CD14-positive monocyte (primary cell): Measurements from ENCODE around the gene CDK7. TPM values are rescaled to one million over a fixed set of nuclear protein-coding genes. Genes with fewer than 3 reads are reported as not detected.

Experiments used
- DNase-seq, 3 donors: peaks; one replicate each; pipeline ENCODE4 v3.0.0-alpha.2; 2011 to 2022
- H2AFZ ChIP-seq: 2 replicates; pipeline ENCODE4 v1.6.0; 2012; ENCODE audit warnings: mild to moderate bottlenecking, low read depth, low read length, inconsistent platforms; ENCODE audit not compliant: insufficient read depth, poor library complexity, severe bottlenecking
- H3K27ac ChIP-seq, 2 donors: 1 replicate in 1 of 2; 2 replicates in 1 of 2; pipeline ENCODE4 v1.5.1; 2012 to 2013; ENCODE audit warnings: low read length in 2 of 2, control low read depth in 1 of 2, inconsistent platforms in 1 of 2, low read depth in 1 of 2, mild to moderate bottlenecking in 1 of 2
- H3K27me3 ChIP-seq, 2 donors: one replicate each; pipeline versions ENCODE4 v1.6.0 to v1.6.1; 2011 to 2013; ENCODE audit warnings: low read length in 2 of 2; ENCODE audit not compliant: control insufficient read depth in 2 of 2, insufficient read depth in 2 of 2
- H3K36me3 ChIP-seq, 2 donors: replicated peaks in 1 of 2; 1 replicate in 1 of 2; 2 replicates in 1 of 2; pipeline versions ENCODE4 v1.5.1 to v1.6.1; 2012 to 2013; ENCODE audit warnings: low read length in 2 of 2, control low read depth in 1 of 2, inconsistent platforms in 1 of 2, mild to moderate bottlenecking in 1 of 2; ENCODE audit not compliant: insufficient read depth in 2 of 2, control insufficient read depth in 1 of 2
- H3K4me1 ChIP-seq, 2 donors: 1 replicate in 1 of 2; 2 replicates in 1 of 2; pipeline versions ENCODE4 v1.5.1 to v1.6.1; 2012 to 2013; ENCODE audit warnings: low read length in 2 of 2, control low read depth in 1 of 2, inconsistent platforms in 1 of 2, mild to moderate bottlenecking in 1 of 2, moderate library complexity in 1 of 2; ENCODE audit not compliant: insufficient read depth in 2 of 2, control insufficient read depth in 1 of 2
- H3K4me2 ChIP-seq: replicated peaks from 2 replicates; pipeline ENCODE3; 2012; ENCODE audit warnings: low read length, moderate library complexity, mild to moderate bottlenecking; ENCODE audit not compliant: poor library complexity, severe bottlenecking; ENCODE audit errors: extremely low read depth
- H3K4me3 ChIP-seq, 3 experiments: fragments of 200-600 bp in 1 of 3; sonication (generic) in 1 of 3; replicated peaks in 1 of 3; 1 replicate in 2 of 3; 2 replicates in 1 of 3; pipeline ENCODE4 v1.5.1; 2011 to 2013; ENCODE audit warnings: low read length in 3 of 3, mild to moderate bottlenecking in 3 of 3, control low read depth in 2 of 3, low read depth in 2 of 3, inconsistent platforms in 1 of 3, moderate library complexity in 1 of 3
- H3K79me2 ChIP-seq: 2 replicates; pipeline ENCODE4 v1.6.0; 2012; ENCODE audit warnings: mild to moderate bottlenecking, control low read depth, inconsistent platforms, low read length, moderate library complexity; ENCODE audit not compliant: insufficient read depth
- H3K9ac ChIP-seq: 2 replicates; pipeline ENCODE4 v1.6.0; 2017; ENCODE audit warnings: low read length, mild to moderate bottlenecking; ENCODE audit not compliant: insufficient read depth, poor library complexity, severe bottlenecking
- H3K9me3 ChIP-seq, 2 donors: replicated peaks in 1 of 2; 1 replicate in 1 of 2; 2 replicates in 1 of 2; pipeline versions ENCODE4 v1.5.1 to v1.6.1; 2012 to 2013; ENCODE audit warnings: low read length in 2 of 2, control low read depth in 1 of 2; ENCODE audit not compliant: control insufficient read depth in 1 of 2, insufficient read depth in 1 of 2
- H4K20me1 ChIP-seq: 2 replicates; pipeline ENCODE4 v1.6.0; 2012; ENCODE audit warnings: mild to moderate bottlenecking, low read length, control low read depth, moderate library complexity; ENCODE audit not compliant: insufficient read depth
- H3K27ac Mint-ChIP-seq, 7 donors: one replicate each; pipeline ENCODE4 v1.8.0; 2020; ENCODE audit warnings: mild to moderate bottlenecking in 7 of 7, mixed read lengths in 7 of 7, moderate library complexity in 6 of 7, inconsistent platforms in 2 of 7
- H3K27me3 Mint-ChIP-seq, 3 donors: one replicate each; pipeline ENCODE4 v1.8.0; 2021 to 2022; ENCODE audit warnings: low read depth in 3 of 3, mild to moderate bottlenecking in 3 of 3, mixed read lengths in 3 of 3, moderate library complexity in 3 of 3, inconsistent platforms in 1 of 3
- H3K36me3 Mint-ChIP-seq, 2 donors: one replicate each; pipeline ENCODE4 v1.8.0; 2020; ENCODE audit warnings: mixed read lengths in 2 of 2, inconsistent platforms in 1 of 2, mild to moderate bottlenecking in 1 of 2
- H3K4me1 Mint-ChIP-seq: one replicate; pipeline ENCODE4 v1.8.0; 2020; ENCODE audit warnings: mild to moderate bottlenecking, mixed read lengths
- H3K4me3 Mint-ChIP-seq, 2 donors: one replicate each; pipeline ENCODE4 v1.8.0; 2020; ENCODE audit warnings: mild to moderate bottlenecking in 2 of 2, mixed read lengths in 2 of 2, moderate library complexity in 1 of 2
- H3K9me3 Mint-ChIP-seq, 7 donors: one replicate each; pipeline ENCODE4 v1.8.0; 2020 to 2022; ENCODE audit warnings: mixed read lengths in 7 of 7, mild to moderate bottlenecking in 6 of 7, moderate library complexity in 6 of 7, inconsistent platforms in 2 of 7
- CTCF ChIP-seq: fragments of 200-600 bp; IDR thresholded peaks from one replicate; pipeline ENCODE4 v1.8.0; 2022; ENCODE audit warnings: antibody characterized with exemption, mild to moderate bottlenecking
- WGBS: methylation state at CpG from one replicate; pipeline ENCODE4 v1.1.5; 2013; ENCODE audit warnings: missing lambda C conversion rate; ENCODE audit not compliant: insufficient coverage; 5-methylcytosine and 5-hydroxymethylcytosine counted together
- intact Hi-C, 2 donors: fragments of 100-400 bp; cut with micrococcal nuclease; formaldehyde crosslinking; loops; one replicate each; pipeline versions ENCODE4 v1.15.0 to v1.15.1; 2023
- polyA plus RNA-seq, 3 donors: library from polyadenylated mRNA; depleted of rRNA in 1 of 3; unstranded in 2 of 3; stranded (reverse) in 1 of 3; fragments of 300-500 nt in 2 of 3; fragments of >200 nt in 1 of 3; fragmentation: Illumina TruSeq in 2 of 3; gene quantifications; 1 replicate in 2 of 3; 2 replicates in 1 of 3; pipeline ENCODE4 v1.2.3, GENCODE V29; 2012 to 2021

CDK7 gene
- polyA plus RNA-seq, 3 donors = 12.4 to 20.4 (median 14.4) TPM

GRCh38 chr5:69257577-69257976 lies 22.9 kb downstream of the CDK7 start:
- Mint-ChIP-seq H3K27me3 (no peaks in the 10 kb centered on the region), H3K9me3 (peaks cover 0 to 1% (median 0%) of the 10 kb centered on the region in 7 donors), H3K36me3 (peaks cover 65 to 83% of the 10 kb centered on the region in 2 donors), H3K4me1 (no peaks in the 10 kb centered on the region), H3K4me3 (no peak overlapping the region), H3K27ac (no peak overlapping the region)
- no peak for DNase-seq
- no peaks in the 10 kb centered on the region for H3K27me3 ChIP-seq
- H3K36me3 ChIP-seq = peaks cover 63 to 97% of the 10 kb centered on the region in 2 donors
- H3K9me3 ChIP-seq = no peaks in the 10 kb centered on the region
- H2AFZ ChIP-seq = no peak overlapping the region
- H3K4me3 ChIP-seq = no peak overlapping the region
- no peak overlapping the region for H3K4me2 ChIP-seq
- H3K9ac ChIP-seq = no peak overlapping the region
- TF ChIP-seq CTCF = no peak
- no peaks in the 10 kb centered on the region for H3K4me1 ChIP-seq
- H4K20me1 ChIP-seq = peaks cover 5% of the 10 kb centered on the region
- no peak overlapping the region for H3K27ac ChIP-seq
- H3K79me2 ChIP-seq = no peaks in the 10 kb centered on the region
- WGBS = 100% methylated on average over 1 of the region's 1 CpG
- intact Hi-C loops = no loop called here

- Histone ChIP-seq H4K20me1 (no peaks in the 10 kb centered on the region), H3K9me3 (no peaks in the 10 kb centered on the region), H3K9ac (no peak overlapping the region), H3K27ac (no peak overlapping the region), H3K36me3 (peaks cover 74 to 97% of the 10 kb centered on the region in 2 donors), H3K4me1 (no peaks in the 10 kb centered on the region), H3K4me3 (no peak overlapping the region), H3K4me2 (no peak overlapping the region), H3K27me3 (no peaks in the 10 kb centered on the region), H3K79me2 (no peaks in the 10 kb centered on the region), H2AFZ (no peak overlapping the region)
- H3K4me1 Mint-ChIP-seq = no peaks in the 10 kb centered on the region
- no peak for DNase-seq
- TF ChIP-seq CTCF = no peak
- peaks cover 74 to 90% of the 10 kb centered on the region in 2 donors for H3K36me3 Mint-ChIP-seq
- no CpG with 5 or more reads among the region's 1 CpG for WGBS
- intact Hi-C loops = no loop called here
- H3K9me3 Mint-ChIP-seq = peaks cover 0 to 1% (median 0%) of the 10 kb centered on the region in 7 donors
- no peaks in the 10 kb centered on the region for H3K27me3 Mint-ChIP-seq
- peak overlapping the region in 1 of 7 donors; percentile 56 for H3K27ac Mint-ChIP-seq
- H3K4me3 Mint-ChIP-seq = no peak overlapping the region
Observed at GRCh38 chr5:69261034-69261433, 26.3 kb downstream of the CDK7 start.
